ENCODE results near the gene HPN.
"Not testable (repeated sequence)": the region's sequence is repeated elsewhere in the genome, so short reads cannot be mapped to it uniquely, and the experiment has no call there.

HPN gene

DNA sequence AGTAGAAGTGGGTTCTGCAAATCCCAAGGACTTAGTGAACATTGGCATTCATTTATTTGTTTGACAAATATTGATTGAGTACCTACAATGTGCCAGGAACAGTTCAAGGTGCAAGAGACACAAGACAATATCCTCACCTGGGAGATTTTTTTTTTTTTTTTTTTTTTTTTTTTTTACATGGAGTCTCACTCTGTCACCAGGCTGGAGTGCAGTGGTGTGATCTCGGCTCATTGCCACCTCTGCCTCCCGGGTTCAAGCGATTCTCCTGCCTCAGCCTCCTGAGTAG is 13.0 kb upstream of the HPN start:
- DNase-seq: not testable (repeated sequence)

DNA sequence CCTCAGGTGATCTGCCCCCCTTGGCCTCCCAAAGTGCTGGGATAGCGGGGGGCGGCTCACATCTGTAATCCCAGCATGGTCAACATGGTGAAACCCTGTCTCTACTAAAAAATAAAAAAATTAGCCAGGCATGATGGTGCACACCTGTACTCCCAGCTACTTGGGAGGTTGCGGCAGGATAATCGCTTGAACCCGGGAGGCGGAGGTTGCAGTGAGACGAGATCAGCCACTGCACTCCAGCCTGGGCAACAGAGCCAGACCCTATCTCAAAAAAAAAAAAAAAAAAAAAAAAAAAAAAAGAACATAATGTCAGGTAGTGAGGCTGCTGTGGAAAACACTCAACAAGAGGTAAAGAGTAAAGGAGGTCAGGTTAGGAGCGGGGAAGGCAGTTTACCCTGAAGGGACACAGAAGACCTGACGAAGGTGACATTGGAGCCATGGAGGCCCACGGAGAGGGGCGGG is 12.2 kb upstream of the HPN start:
- DNase-seq: not testable (repeated sequence)

DNA sequence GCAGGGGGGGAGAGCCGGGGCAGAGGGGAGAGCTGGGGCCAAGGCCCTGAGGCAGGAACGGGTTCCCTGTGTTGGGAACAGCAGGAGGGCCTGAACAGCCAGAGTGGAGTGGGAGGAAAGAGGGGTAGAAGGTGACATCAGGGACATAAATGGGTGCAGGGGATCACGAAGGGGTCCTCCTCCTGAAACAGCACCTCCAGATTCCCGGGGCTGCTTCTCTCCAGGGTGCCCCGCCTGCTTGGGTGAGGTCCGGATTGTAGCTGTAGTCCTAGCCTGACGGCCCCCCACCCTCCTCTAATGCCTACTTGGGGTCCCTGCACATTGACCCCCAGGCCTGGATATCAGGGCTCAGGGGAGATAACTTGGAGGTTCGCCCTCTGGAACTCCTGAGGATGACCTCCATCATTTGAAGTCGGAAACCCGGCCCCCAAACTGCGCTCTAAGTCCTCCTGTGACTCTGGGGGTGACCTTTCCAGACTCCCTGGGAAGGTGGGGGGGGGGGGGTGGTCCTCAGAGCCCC is 11.7 kb upstream of the HPN start:
- DNase-seq: no peak

DNA sequence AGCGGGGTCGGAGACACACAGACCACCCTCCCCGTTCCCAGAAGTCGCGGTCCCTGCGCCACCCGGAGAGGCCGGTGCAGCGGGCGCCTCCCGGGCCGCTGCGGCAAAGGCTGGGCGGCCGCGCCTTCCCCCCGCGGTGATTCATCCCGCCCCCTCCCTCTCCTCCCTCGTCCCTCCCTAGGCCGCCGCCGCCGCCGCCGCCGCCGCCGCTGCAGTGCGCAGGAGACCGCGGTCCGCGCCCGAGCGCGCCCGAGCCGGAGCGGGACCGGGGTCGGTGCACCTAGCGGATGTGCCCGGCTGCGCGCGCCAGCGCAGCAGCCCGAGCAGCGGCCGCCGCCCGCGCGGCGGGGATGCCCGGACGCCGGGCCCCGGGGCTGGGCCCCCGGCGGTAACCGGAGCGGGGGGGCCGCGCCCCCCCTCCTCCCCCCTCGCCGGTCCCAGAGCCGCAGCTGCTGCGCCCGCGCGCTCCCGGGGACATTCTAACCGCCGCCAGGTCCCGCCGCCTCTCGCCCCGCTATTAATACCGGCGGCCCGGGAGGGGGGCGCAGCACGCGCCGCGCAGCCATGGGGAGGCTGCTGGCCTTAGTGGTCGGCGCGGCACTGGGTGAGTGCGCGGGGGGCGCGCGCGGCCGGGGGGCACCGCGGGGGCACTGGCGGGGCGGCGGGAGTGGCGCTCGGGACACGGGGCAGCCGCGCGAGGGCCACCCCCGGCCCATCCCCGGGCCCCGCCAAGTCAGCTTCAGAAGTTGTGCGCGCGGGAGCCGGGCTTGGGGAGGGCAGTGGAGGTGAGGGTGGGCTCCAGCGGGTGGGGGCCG is 11.1 kb upstream of the HPN start, which contains the start of gene SCN1B:
Gene SCN1B (plus strand): TSS at position 214 of the 815 bp plus-strand sequence. CDS start 351 bp downstream, at position 565.
- peak; percentile 19 for DNase-seq

DNA sequence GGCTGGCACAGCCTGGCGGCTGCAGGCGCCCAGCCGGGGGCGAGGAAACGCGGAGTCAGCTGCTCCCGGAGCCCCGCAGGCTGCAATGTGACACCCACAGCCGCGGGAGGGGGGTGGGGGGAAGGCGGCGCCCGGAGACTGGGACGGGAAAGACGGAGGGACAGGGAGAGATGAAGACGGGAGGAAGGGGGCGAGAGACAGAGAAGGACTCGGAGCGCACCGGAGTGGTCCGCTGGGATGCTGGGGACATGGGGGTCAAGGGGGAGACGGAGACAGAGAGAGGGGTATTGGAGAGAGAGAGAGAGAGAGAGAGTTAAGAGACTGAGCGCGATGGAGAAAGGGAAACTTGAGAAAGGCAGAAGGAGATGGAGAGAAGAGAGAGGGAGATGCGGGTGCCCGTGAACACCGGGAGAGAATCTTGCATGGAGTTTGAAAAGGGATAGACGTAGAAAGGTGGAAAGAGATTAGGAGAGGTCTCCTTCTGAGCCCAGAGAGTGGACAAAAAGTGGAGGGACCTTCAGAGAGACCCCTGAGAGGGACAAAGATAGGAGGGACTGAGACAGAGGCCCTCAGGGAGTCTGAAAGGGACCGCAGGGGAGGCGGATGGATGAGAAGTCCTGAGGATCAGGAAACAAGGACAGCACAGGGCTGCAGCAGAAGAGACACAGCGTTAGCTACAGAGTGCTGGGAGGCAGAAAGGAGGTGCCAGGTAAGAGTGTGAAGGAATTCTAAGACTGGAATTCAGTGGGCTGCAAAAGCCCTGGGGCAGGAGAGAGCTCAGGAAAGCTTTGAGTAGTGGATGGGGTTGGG is 10.2 kb upstream of the HPN start:
- no peak for DNase-seq

DNA sequence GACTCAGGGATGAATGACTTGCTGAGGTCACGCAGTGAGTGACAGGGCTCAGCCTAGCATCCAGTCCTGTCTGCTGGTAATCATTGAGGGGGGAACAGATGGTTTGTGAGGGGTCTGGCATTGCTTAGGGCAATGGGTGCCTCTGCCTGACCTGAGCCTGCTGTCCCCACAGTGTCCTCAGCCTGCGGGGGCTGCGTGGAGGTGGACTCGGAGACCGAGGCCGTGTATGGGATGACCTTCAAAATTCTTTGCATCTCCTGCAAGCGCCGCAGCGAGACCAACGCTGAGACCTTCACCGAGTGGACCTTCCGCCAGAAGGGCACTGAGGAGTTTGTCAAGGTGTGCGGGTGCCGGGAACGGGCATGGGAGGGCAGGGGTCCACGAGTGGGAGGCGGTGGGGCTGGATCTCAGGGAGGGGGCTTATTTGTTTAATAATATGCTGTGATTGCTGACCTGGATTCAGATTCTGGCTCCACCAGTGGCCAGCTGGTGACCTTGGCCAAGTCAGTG is 9.1 kb upstream of the HPN start:
- no peak for DNase-seq

DNA sequence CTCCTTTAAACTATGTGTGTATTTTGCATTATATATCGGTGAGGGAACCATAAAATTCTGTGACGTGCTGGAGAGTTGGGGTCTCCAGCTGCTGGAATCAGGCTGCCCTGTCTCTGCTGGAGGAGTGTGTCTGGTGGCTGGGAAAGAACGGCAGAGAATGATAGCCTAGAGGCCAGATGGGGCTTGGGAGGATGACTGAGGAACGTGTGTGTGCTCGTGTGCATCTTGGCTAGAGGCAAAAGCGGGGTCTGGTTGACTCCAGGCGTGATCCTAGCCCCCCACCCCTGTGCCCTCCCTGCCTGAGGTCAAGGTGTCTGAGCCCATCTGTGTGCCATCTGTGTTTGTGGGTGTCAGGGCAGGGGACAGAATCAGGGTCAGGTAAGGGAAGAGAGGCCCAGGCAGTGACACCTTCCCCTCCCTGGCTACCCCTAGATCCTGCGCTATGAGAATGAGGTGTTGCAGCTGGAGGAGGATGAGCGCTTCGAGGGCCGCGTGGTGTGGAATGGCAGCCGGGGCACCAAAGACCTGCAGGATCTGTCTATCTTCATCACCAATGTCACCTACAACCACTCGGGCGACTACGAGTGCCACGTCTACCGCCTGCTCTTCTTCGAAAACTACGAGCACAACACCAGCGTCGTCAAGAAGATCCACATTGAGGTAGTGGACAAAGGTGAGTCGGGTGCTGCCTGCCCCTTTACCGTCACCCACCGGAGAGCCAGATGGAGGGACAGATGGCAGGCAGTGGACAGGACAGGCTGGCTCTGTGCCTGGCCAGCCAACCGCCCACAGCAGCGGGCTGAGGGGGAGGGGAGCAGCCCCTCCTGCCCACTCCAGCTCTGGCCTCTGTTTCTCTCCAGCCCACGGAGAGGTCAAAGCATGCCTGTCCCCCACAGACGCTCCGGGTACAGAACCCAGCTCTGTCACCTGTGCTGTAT is 8.2 kb upstream of the HPN start:
- DNase-seq: no peak

DNA sequence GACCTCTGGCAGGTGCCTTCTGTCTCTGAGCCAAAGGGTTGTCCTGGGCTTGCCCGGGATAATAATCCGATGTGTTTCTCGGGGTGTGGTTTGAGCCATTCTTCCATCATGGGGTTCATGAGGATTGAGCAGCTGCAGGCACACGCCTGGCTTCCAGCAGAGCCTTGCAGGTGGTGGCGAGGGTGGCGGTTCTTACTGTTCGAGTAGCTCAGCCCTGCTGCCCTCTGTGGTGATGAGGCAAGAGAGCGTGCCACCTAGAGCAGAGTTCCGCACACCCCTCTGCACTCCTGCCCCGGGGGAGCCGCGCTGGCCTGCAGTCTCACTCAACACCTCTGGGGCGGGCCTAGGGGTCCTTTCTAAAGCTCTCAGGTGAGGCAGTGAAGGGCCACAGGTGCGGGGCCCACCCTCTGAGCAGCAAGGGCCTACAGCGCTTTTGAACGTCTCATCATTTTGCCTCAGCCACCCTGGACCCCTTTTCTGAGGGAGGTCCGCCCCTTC is 7.5 kb upstream of the HPN start:
- no peak for DNase-seq

DNA sequence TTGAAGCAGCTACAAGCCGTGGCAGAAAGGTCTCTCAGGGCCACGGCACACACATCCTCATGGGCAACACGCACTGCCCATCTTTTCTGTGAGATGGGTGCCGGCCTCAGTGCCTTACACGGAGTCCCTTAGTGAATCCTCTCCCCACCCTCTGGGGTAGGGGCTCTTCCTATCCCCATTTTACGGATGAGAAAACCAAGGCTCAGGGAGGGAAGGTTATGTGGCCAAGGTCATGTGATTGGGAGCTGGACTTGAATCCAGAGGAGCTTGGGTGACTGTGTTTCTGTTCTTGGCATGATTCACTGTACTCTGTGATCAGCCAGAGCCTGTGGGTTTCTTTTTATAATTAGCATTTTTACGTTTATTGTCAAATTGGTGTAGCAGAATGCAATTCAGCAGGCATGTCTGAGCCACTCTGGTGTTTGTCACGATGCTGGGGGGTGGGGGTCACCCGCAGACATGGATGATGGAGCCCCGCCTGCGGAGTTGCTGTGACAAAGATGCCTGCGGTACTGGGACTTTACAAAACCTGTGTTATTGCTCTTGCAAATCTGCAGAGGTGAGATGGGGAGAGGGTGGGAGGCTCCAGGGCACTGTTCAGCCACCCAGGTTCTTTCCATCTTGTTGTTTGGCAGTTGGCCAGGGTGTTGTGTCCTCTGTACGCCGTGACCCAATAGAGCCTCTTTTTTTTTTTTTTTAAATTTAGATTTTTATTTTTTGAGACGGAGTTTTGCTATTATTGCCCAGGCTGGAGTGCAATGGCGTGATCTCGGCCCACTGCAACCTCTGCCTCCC is 6.7 kb upstream of the HPN start:
- no peak for DNase-seq

DNA sequence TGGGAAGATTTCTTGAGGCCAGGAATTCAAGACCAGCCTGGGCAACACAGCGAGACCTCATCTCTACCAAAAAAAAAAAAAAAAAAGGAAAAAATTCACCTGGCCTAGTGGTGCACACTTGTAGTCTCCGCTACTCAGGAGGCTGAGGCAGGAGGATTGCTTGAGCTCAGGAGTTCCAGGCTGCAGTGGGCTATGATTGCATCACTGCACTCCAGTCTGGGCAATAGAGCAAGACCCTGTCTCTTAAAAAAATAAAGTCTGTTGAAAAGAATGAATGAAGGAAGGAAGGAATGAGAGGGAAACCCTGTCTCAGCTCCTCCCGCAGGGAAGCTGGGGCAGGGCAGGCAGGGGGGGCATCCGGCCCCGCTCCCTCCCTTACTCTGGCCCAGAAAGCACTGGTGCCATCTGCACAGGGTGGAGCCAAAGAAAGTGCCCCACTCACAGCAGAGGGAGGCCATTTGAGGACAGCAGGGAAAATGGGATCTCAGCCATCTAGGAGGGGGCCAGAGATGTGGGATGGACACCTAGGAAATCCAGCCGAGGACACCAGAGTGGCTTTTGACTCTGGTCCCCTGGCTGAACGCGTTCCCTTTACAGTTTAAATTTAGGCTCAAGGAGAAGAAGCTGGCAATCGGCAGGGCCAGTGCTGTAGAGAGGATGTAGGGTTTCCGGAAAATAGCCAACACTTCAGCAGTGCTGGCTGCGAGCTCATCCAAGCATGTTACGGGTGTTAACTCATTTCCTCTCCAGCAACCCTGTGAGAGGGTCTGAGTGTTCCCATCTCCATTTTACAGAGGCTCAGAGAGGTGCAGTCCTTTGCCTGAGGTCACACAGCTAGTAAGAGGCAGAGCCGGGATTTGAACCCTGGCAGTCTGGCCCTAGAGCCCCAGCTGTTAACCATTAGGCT is 3.6 kb upstream of the HPN start:
- DNase-seq: no peak

DNA sequence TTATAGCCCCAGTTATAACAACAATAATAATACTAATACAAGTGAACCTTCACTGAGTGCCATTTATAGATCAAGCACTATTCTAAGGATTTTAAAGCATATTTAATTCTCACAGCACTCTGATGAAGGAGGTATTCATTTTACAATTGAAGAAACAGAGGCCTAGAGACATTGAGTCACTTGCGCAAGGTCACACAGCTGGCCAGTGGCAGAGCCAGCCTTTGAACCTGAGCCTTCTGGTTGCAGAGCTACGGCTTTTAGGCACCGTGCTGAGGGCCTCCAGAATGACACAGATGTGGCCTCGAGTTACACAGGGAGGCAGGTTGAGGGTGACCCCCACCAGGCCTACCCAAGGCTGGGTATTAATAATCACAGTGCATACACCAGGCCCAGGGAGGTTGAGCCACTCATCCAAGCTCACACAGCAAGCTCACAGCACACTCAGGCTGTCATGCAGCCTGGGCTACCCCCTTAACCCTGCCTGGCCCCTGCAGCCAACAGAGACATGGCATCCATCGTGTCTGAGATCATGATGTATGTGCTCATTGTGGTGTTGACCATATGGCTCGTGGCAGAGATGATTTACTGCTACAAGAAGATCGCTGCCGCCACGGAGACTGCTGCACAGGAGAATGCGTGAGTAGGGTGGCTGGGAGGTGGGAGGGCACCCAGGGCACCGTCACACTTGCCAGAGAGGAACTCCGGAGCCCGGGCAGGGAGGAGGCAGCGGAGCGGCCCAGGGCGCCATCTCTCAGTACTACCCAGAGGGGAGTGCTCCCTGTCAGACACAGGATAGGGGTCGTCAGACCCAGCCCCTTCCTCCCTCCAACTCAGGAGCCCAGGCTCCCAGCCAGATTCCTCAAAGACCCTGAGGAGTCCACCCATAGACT is 2.7 kb upstream of the HPN start:
- peak; percentile 18 for DNase-seq

DNA sequence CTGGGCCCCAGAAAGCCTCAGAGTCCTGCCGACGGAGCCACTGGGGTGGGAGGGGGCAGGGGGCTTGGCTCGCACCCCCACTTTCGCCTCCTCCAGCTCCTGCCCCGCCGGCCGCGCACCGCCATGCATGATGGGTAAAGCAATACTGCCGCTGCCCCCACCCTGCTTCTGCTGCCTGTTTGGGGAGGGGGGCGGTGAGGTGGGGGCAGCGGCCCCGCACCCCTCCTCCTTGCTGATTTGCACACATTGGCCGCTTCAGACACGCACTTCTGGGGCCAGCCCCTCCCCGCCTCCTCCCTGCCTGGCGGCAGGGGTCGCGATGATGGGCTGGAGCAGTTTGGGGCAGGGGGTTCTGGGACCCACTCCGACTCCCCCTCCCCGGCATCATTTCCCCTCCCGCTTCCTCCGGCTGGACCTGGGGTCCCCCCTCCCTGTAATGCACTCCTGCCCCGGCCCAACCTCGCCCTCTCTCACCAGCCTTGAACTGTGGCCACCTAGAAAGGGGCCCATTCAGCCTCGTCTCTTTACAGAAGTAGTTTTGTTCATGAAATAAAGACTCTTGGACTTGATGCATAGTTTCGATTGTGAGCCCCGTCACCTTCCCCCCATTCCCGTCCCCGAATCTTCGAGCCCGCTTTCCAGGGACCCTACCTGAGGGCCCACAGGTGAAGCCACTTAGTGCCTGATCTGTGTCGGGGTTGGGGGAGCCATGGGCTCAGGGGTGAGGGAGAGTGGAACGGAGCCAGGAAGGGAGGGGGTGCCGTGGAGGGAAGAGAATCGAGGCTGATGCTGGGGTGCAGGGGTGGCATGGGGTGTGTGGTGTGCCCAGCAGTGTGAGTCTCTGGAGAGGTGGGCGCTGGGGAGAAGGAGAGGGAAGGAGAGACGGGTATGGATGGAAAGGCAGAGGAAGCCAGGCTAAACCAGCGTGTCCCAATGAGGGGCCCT is 1.4 kb upstream of the HPN start:
- DNase-seq: no peak

DNA sequence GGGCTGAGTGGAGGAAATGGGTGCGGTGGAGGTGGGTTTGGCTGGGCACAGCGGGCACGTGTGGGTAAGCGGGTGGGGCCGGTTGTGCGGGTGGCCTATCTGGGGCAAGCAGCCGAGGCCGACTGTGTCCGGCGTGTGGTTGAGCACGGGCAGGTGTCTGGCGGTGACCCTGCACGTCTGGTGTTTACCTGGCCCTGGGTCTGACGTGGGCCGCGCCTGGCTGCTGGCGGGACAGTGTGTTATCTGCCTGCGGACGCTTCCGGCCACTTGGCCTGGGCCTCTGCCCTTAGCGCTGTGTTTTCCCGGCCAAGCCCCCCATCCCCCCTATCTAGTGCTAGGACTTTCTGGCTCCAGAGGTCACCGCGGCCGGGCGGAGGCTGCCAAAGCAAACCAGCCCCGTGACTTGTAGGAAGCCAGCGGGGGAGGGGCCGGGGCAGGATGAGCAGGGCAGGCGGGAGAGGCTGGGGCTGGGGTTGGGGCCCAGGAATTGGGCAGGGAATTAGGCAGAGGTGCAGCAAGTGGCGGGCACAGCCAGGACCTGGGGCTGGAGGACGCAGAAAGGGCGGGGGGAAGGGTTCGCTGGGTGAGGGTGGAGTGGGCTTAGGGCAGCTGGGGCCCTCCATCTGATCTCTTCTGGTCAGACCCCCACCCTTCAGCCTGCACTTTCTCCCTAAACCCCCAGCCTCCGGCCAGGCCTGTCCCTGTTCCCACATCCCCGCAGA is 534 bp upstream of the HPN start:
- no peak for DNase-seq

DNA sequence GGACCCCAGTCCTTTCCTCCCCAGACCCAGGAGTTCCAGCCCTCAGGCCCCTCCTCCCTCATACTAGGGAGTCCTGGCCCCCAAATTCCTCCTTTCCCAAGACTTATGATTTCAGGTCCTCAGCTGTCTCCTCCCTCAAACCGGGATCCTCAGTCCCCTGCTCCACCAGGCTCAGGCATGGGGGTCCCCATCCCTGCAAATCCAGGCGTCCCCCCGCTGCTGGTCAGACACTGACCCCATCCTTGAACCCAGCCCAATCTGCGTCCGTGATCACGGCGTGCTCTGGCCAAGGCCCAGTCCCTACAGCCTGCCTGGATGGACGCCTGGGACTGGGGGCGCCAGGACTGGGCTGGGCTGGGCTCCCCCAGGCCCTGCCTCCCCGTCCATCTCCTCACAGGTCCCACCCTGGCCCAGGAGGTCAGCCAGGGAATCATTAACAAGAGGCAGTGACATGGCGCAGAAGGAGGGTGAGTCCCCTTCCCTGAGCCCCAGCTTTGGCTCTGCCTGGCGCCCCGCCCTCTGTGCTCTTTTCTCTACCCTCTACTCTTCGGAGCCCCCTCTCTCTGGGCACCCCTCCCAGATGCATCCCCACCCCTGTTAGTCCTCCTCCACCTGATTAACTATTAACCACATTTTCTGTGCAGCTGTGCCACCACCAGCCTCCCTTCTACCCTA is 672 bp downstream of the HPN start:
- no peak for DNase-seq

DNA sequence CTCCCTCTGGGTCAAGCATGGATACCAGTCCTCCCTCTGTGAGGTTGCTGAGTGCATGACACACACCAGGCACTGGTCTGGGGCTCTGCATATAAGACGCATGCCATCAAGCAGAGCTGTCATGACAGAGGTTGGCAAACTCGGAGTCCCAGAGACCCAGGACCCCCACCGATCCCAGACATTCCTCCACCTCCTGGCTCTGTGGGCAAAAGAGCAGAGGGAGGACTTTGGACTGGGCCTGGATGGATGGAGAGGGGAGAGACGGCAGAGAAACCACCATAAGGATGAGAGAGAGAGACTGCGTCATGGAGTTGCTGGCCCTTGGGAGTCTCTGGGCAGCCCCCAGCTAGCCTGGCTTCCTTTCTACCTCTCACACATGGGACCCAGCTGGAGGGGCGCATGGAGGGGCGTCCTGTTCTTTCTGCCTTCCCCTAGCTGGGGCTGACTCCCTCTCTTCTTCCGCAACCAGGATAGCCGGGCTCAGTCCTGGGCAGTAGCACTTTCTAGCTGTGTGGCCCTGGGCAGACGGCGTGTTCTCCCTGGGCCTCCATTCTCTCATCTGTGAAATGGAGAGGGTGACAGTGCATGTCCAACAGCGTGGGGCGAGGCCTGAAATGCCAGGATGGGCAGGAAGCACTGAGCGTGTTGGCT is 1.6 kb downstream of the HPN start:
- DNase-seq: no peak

DNA sequence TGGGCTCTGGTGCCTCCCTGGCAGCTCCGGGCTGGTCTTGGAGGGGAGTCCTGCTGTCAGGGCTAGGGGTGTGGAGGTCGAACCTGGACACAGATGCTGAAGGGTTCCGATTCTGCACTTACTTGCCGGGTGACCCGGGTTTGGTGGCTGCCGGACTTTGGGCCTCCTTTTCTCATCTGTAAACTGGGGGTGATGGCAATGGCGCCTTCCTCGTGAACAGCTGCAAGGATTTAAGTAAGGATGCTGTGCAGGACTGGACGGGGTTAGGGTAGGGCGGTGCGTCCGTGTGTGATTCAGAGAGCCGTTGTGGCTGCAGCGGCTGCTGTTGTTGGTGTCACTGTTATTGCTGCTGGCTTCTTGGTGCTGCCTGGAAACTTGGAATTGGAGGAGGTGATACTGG is 2.4 kb downstream of the HPN start:
- DNase-seq: no peak

Measured in DMS153 (cell line).